Endodermal cell (in vitro differentiated cells): ENCODE results near the gene OVOL2. TPM values are rescaled to one million over a fixed set of nuclear protein-coding genes. Genes with fewer than 3 reads are reported as not detected.

ENCODE experiments used
- DNase-seq: peaks from one replicate; pipeline ENCODE4 v3.0.0-alpha.2; 2017
- H3K27ac ChIP-seq: 2 replicates; pipeline ENCODE4 v1.5.1; 2013; ENCODE audit warnings: mild to moderate bottlenecking, low read depth, low read length, moderate library complexity
- H3K27me3 ChIP-seq: 2 replicates; pipeline ENCODE4 v1.6.1; 2013; ENCODE audit warnings: mild to moderate bottlenecking, low read length, moderate library complexity; ENCODE audit not compliant: insufficient read depth, control insufficient read depth, poor library complexity, severe bottlenecking
- H3K36me3 ChIP-seq: 2 replicates; pipeline ENCODE4 v1.7.0; 2013; ENCODE audit warnings: mild to moderate bottlenecking, low read length, moderate library complexity; ENCODE audit not compliant: control insufficient read depth, insufficient read depth
- H3K4me1 ChIP-seq: one replicate; pipeline ENCODE4 v1.7.0; 2013; ENCODE audit warnings: low read length; ENCODE audit not compliant: control insufficient read depth, insufficient read depth
- H3K4me3 ChIP-seq: 2 replicates; pipeline ENCODE4 v1.5.1; 2013; ENCODE audit warnings: mild to moderate bottlenecking, low read length, moderate library complexity
- H3K9ac ChIP-seq: 2 replicates; pipeline ENCODE4 v1.6.1; 2013; ENCODE audit warnings: mild to moderate bottlenecking, low read length, moderate library complexity; ENCODE audit not compliant: poor library complexity, severe bottlenecking; ENCODE audit errors: extremely low read depth
- H3K9me3 ChIP-seq: 2 replicates; pipeline ENCODE4 v1.6.1; 2013; ENCODE audit warnings: mild to moderate bottlenecking, low read length, moderate library complexity; ENCODE audit not compliant: control insufficient read depth
- H3K27ac Mint-ChIP-seq: 2 replicates; pipeline ENCODE4 v1.8.0; 2020; ENCODE audit warnings: mixed read lengths
- H3K27me3 Mint-ChIP-seq: 2 replicates; pipeline ENCODE4 v1.8.0; 2021; ENCODE audit warnings: mild to moderate bottlenecking, mixed read lengths; ENCODE audit not compliant: insufficient read depth
- H3K36me3 Mint-ChIP-seq: 2 replicates; pipeline ENCODE4 v1.8.0; 2020; ENCODE audit warnings: low read depth, mixed read lengths
- H3K4me1 Mint-ChIP-seq: 2 replicates; pipeline ENCODE4 v1.8.0; 2020; ENCODE audit warnings: mixed read lengths
- H3K4me3 Mint-ChIP-seq: 2 replicates; pipeline ENCODE4 v1.8.0; 2020; ENCODE audit warnings: mild to moderate bottlenecking, moderate library complexity, mixed read lengths
- H3K9me3 Mint-ChIP-seq: 2 replicates; pipeline ENCODE4 v1.8.0; 2020; ENCODE audit warnings: mild to moderate bottlenecking, mixed read lengths
- CTCF ChIP-seq: fragments of 200-600 bp; sonication (generic); conservative IDR thresholded peaks from 2 replicates; pipeline ENCODE4 v1.5.0; 2021; ENCODE audit warnings: antibody characterized with exemption, mild to moderate bottlenecking
- WGBS, 2 experiments: methylation state at CpG; one replicate each; pipeline versions ENCODE4 v1.1.5 to v1.1.7; 2013; ENCODE audit warnings: missing lambda C conversion rate in 2 of 2, mixed read lengths in 1 of 2; ENCODE audit not compliant: insufficient coverage in 1 of 2, insufficient read length in 1 of 2; 5-methylcytosine and 5-hydroxymethylcytosine counted together
- total RNA-seq, 2 donors: library from RNA; stranded (reverse); fragmentation: NEBNext Ultra II Directional in 1 of 2; extraction: Animal tissue kit (Norgen Biotek cat#: 25700) in 1 of 2; gene quantifications; 2 replicates in 1 of 2; 3 replicates in 1 of 2; pipeline ENCODE4 v1.2.1, GENCODE V29; 2021

The OVOL2 gene
- total RNA-seq, 2 donors from 2014 or later = 15.3 to 17.0 TPM

GRCh38 chr20:18042229-18042628 is 15.5 kb downstream of the OVOL2 start:
- H3K27me3 ChIP-seq = no peaks in the 10 kb centered on the region
- Mint-ChIP-seq H3K27ac (no peak overlapping the region), H3K27me3 (no peaks in the 10 kb centered on the region), H3K9me3 (no peaks in the 10 kb centered on the region), H3K4me1 (peaks cover 16% of the 10 kb centered on the region), H3K4me3 (no peak overlapping the region), H3K36me3 (peaks cover 57% of the 10 kb centered on the region)
- H3K9me3 ChIP-seq = no peaks in the 10 kb centered on the region
- TF ChIP-seq CTCF = no peak
- no peaks in the 10 kb centered on the region for H3K36me3 ChIP-seq
- no peaks in the 10 kb centered on the region for H3K4me1 ChIP-seq
- H3K4me3 ChIP-seq = no peak overlapping the region
- no peak overlapping the region for H3K9ac ChIP-seq
- no peak overlapping the region for H3K27ac ChIP-seq
- WGBS, 2 experiments = 80 to 86% methylated on average over 8 to 9 of the region's 9 CpGs
- DNase-seq = no peak

GRCh38 chr20:18041462-18041861 is 16.3 kb downstream of the OVOL2 start:
- 92 to 95% methylated on average over 14 to 15 of the region's 15 CpGs for WGBS, 2 experiments
- H3K9me3 Mint-ChIP-seq = no peaks in the 10 kb centered on the region

GRCh38 chr20:18039063-18039462 is 18.7 kb downstream of the OVOL2 start:
- Histone ChIP-seq H3K27ac (no peak overlapping the region), H3K27me3 (no peaks in the 10 kb centered on the region), H3K9ac (no peak overlapping the region), H3K9me3 (no peaks in the 10 kb centered on the region), H3K4me3 (no peak overlapping the region), H3K4me1 (peaks cover 2% of the 10 kb centered on the region), H3K36me3 (no peaks in the 10 kb centered on the region)
- no peak for TF ChIP-seq CTCF
- 71 to 90% methylated on average over 1 to 4 of the region's 5 CpGs for WGBS, 2 experiments
- Mint-ChIP-seq H3K4me3 (no peak overlapping the region), H3K36me3 (peaks cover 55% of the 10 kb centered on the region), H3K9me3 (no peaks in the 10 kb centered on the region), H3K4me1 (peaks cover 17% of the 10 kb centered on the region), H3K27ac (peak overlapping the region; percentile 45), H3K27me3 (no peaks in the 10 kb centered on the region)
- DNase-seq = no peak

More at GRCh38 chr20:18041462-18041861, 16.3 kb downstream of the OVOL2 start:
- Histone ChIP-seq H3K36me3 (no peaks in the 10 kb centered on the region), H3K9me3 (no peaks in the 10 kb centered on the region), H3K9ac (no peak overlapping the region), H3K27me3 (no peaks in the 10 kb centered on the region), H3K4me1 (no peaks in the 10 kb centered on the region), H3K27ac (no peak overlapping the region), H3K4me3 (no peak overlapping the region)
- no peak overlapping the region for H3K4me3 Mint-ChIP-seq
- no peaks in the 10 kb centered on the region for H3K27me3 Mint-ChIP-seq
- peak overlapping the region; percentile 44 for H3K27ac Mint-ChIP-seq
- peaks cover 16% of the 10 kb centered on the region for H3K4me1 Mint-ChIP-seq
- H3K36me3 Mint-ChIP-seq = peaks cover 57% of the 10 kb centered on the region
- no peak for DNase-seq
- TF ChIP-seq CTCF = no peak
